SKM-1 (cell line): ENCODE results near the gene GNAQ.
A peak's percentile ranks its signal among the peaks of the same experiment; 100 is the strongest.
"Not testable (repeated sequence)": the region's sequence is repeated elsewhere in the genome, so short reads cannot be mapped to it uniquely, and the experiment has no call there.

Source experiments
- DNase-seq: peaks from one replicate; lab custom pipeline; 2025; ENCODE audit not compliant: unreplicated experiment; lab: John Stamatoyannopoulos, UW

The GNAQ gene

GRCh38 chr9:77907585-77907984 lies 124.0 kb downstream of the GNAQ start:
- DNase-seq: no peak

GRCh38 chr9:77906991-77907390 lies 124.6 kb downstream of the GNAQ start:
- no peak for DNase-seq

GRCh38 chr9:77903666-77904285 lies 127.8 kb downstream of the GNAQ start:
- no peak for DNase-seq

- DNase-seq: no peak
Measured at GRCh38 chr9:77901771-77902170, 129.8 kb downstream of the GNAQ start.

- DNase-seq: no peak
Measured at GRCh38 chr9:77901018-77901417, 130.6 kb downstream of the GNAQ start.

GRCh38 chr9:77899679-77900354 lies 131.8 kb downstream of the GNAQ start:
- no peak for DNase-seq

- DNase-seq: no peak
Measured at GRCh38 chr9:77898864-77899263, 132.7 kb downstream of the GNAQ start.

- DNase-seq: no peak
Measured at GRCh38 chr9:77896938-77897667, 134.5 kb downstream of the GNAQ start.

- DNase-seq: peak; percentile 11
Measured at GRCh38 chr9:77896269-77896937, 135.2 kb downstream of the GNAQ start.

- no peak for DNase-seq
Measured at GRCh38 chr9:77893706-77894105, 137.9 kb downstream of the GNAQ start.

GRCh38 chr9:77892955-77893514 lies 138.6 kb downstream of the GNAQ start:
- no peak for DNase-seq

GRCh38 chr9:77892171-77892570 lies 139.4 kb downstream of the GNAQ start:
- no peak for DNase-seq

GRCh38 chr9:77891128-77891800 lies 140.3 kb downstream of the GNAQ start:
- no peak for DNase-seq

GRCh38 chr9:77887662-77888061 lies 143.9 kb downstream of the GNAQ start:
- no peak for DNase-seq

GRCh38 chr9:77885104-77885672 lies 146.4 kb downstream of the GNAQ start:
- DNase-seq: no peak

GRCh38 chr9:77883846-77884771 lies 147.5 kb downstream of the GNAQ start:
- DNase-seq: no peak

GRCh38 chr9:77883133-77883532 lies 148.5 kb downstream of the GNAQ start:
- DNase-seq: no peak

- no peak for DNase-seq
Measured at GRCh38 chr9:77882294-77882693, 149.3 kb downstream of the GNAQ start.

GRCh38 chr9:77881634-77882033 lies 150.0 kb downstream of the GNAQ start:
- DNase-seq: not testable (repeated sequence)
